Measurements from ENCODE around the gene STAB1. TPM values are rescaled to one million over a fixed set of nuclear protein-coding genes. Genes with fewer than 3 reads are reported as not detected.

The STAB1 gene
- total and polyA plus RNA-seq, 8 donors: 8.2 to 140 (median 50.5) TPM

DNA sequence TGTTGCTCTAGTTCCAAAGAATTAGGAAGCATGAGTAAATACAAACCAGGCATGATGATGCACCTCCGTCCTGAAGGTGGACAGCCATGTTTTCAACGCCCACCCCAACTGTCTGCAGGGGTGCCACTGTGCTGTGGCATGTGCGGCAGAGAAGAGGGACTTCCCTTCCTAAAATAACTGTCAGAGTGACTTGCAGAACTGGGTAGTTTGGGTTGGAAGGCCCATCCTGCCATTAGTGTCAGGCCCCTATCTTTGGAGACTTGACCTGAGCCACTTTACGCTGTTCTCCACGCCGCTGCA lies 17.4 kb upstream of the STAB1 start:
- no peak overlapping the region for H3K4me3 ChIP-seq
- peaks cover 3 to 80% (median 46%) of the 10 kb centered on the region in 3 donors for H3K36me3 ChIP-seq
- DNase-seq: no peak
- no peaks in the 10 kb centered on the region for H3K4me1 ChIP-seq
- H3K27ac ChIP-seq: no peak overlapping the region
- no peaks in the 10 kb centered on the region for H3K27me3 ChIP-seq
- H3K9me3 ChIP-seq: no peaks in the 10 kb centered on the region
- ATAC-seq: no peak
- TF ChIP-seq, protein P1, sequence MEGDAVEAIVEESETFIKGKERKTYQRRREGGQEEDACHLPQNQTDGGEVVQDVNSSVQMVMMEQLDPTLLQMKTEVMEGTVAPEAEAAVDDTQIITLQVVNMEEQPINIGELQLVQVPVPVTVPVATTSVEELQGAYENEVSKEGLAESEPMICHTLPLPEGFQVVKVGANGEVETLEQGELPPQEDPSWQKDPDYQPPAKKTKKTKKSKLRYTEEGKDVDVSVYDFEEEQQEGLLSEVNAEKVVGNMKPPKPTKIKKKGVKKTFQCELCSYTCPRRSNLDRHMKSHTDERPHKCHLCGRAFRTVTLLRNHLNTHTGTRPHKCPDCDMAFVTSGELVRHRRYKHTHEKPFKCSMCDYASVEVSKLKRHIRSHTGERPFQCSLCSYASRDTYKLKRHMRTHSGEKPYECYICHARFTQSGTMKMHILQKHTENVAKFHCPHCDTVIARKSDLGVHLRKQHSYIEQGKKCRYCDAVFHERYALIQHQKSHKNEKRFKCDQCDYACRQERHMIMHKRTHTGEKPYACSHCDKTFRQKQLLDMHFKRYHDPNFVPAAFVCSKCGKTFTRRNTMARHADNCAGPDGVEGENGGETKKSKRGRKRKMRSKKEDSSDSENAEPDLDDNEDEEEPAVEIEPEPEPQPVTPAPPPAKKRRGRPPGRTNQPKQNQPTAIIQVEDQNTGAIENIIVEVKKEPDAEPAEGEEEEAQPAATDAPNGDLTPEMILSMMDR (IDR thresholded peaks at IDR 0.05): no peak
- FAIRE-seq: no peak
- intact Hi-C loops (cut with DNase I): no loop called here
- 96 to 98% methylated on average over 6 of the region's 6 CpGs for WGBS, 2 donors

DNA sequence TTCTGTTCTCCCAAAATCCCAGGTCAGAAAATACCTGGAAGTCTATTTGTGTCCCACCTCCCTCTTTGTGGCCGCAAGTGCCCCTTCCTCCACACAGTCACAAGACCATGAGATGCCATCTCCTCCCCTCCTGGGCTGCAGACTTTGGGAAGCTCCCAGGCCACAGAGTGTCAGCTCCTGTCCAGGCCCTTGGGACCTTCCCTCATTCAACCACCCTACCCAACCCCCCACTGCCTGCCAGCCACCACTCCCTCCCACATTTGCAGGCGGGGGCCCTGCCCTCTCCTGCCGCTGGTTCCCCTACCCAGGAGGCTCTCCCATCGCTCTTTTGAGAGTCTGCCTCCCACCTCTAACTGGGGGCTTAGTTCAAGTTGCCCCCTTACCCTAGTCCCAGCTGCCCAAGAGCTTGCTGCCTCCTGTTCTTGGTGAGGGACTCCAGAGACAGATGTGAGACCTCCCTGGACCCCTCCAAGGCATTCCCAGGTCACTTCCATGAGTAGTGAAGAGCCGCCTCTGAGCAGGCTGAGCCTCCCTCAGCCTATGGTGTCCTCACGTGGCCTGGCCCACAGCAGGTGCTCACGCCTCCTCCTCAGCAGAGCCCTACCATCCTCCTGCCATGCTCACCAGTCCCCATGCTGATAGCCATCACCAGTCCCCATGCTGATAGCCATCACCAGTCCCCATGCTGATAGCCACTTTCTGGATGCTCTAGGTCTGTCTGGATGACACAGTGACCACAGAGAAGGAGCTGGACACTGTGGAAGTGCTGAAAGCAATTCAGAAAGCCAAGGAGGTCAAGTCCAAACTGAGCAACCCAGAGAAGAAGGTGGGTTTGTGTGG lies 15.9 kb upstream of the STAB1 start:
- no peak for ATAC-seq
- H3K4me3 ChIP-seq: no peak overlapping the region
- H3K27ac ChIP-seq: no peak overlapping the region
- WGBS, 2 donors: 94 to 99% methylated on average over 7 of the region's 7 CpGs
- FAIRE-seq: no peak
- no peaks in the 10 kb centered on the region for H3K27me3 ChIP-seq
- H3K36me3 ChIP-seq: peaks cover 3 to 67% (median 36%) of the 10 kb centered on the region in 3 donors
- no peak for DNase-seq
- H3K9me3 ChIP-seq: no peaks in the 10 kb centered on the region
- TF ChIP-seq, protein P1 (IDR thresholded peaks at IDR 0.05): no peak
- H3K4me1 ChIP-seq: no peaks in the 10 kb centered on the region
- intact Hi-C loops (cut with DNase I): no loop called here

DNA sequence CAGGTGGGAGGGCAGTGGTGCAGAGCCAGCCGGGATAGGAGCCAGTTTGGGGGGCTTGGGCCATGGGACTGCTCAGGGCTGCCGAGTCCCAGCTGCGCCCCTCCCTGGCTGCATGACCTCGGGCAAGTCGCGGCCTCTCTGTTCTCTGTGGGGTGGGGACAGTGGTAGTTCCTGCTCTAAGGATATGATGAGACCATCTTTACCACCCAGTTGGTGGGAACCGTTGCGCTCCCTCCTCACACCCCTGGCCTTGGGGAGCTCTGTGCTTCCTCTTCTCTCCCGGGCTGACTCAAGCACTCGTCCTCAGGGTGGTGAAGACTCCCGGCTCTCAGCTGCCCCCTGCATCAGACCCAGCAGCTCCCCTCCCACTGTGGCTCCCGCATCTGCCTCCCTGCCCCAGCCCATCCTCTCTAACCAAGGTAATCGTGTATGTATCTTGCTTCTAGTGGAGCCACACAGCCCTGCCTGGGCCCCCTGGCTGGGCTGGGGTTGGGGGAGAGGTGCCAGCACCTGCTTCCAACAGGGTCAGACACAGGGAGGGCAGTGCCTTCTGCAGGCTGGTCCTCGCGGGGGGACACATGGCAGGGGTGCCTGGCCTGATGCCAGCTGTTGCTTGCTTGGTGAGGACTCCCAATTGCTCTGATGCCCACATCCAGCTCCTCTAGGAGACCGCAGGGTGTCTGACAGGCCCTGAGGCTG lies 15.1 kb upstream of the STAB1 start:
- Histone ChIP-seq H3K4me3 (no peak overlapping the region), H3K9me3 (no peaks in the 10 kb centered on the region), H3K27me3 (no peaks in the 10 kb centered on the region), H3K4me1 (no peaks in the 10 kb centered on the region), H3K36me3 (peaks cover 3 to 65% (median 36%) of the 10 kb centered on the region in 3 donors), H3K27ac (no peak overlapping the region)
- DNase-seq (peak in 1 of 6 donors; percentile 80), ATAC-seq (no peak), FAIRE-seq (no peak)
- TF ChIP-seq, protein P1 (IDR thresholded peaks at IDR 0.05): no peak
- WGBS, 2 donors: 90 to 96% methylated on average over 16 of the region's 16 CpGs
- intact Hi-C loops (cut with DNase I): no loop called here

DNA sequence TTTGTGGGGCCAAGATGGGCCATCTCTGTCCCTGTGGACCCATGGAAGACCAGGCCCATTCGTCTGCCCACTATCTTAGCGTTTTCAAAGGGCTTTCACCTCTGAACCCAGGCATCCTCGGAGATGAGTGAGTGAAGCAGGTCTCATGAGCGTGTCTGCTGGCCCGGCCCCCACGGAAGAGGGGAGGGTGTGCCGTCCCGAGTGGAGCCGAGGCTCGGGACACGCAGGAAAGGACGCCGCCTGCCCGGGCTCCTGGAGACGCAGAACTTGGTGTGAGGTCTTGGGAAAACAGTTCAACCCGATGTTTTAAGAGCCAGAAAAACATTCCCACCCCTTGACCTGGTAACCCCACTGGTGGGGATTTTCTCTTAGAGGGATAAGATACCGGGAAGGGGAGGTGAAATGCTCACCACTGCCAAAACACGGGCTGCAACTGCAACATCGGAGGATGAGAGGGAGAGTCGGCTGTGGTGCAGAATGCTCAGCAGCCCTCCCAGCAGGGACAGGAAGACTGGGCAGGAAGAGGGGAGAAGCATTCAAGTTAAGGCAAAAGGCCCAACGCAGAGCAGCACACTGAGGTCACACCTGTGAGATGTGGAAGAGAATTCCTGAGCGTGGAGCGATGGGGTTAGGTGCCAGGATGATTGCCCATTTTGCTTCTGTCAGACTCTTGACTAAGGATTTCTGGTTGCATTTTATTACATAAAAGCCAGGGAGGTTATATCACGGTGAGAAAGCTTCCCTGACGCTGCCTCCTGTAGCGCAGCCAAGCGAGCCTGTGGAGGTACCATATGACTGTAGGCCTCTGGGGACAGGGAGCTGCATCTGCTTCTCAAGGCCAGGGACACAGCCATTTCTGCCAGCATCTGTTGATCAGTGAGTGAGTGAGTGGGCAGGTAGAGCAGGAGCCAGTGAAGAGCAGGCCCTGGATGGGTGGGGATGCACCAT lies 14.1 kb upstream of the STAB1 start:
- no peak for DNase-seq
- Histone ChIP-seq H3K27ac (no peak overlapping the region), H3K4me1 (no peaks in the 10 kb centered on the region), H3K9me3 (no peaks in the 10 kb centered on the region), H3K4me3 (no peak overlapping the region), H3K27me3 (no peaks in the 10 kb centered on the region), H3K36me3 (peaks cover 0 to 58% (median 36%) of the 10 kb centered on the region in 3 donors)
- TF ChIP-seq, protein P1 (IDR thresholded peaks at IDR 0.05): no peak
- no peak for ATAC-seq
- 87 to 92% methylated on average over 27 of the region's 27 CpGs for WGBS, 2 donors
- intact Hi-C loops (cut with DNase I): no loop called here
- FAIRE-seq: no peak
